H1 (cell line): ENCODE results near the gene RAPGEF6. TPM values are rescaled to one million over a fixed set of nuclear protein-coding genes. Genes with fewer than 3 reads are reported as not detected.

Source experiments
- CTCF ChIA-PET: fragments of 300-600 bp; sonication (Branson Sonifier 250); formaldehyde crosslinking; loops from one replicate; lab custom pipeline; 2021; ENCODE audit not compliant: partially characterized antibody; lab: Charles Lee
- POLR2A ChIA-PET: fragments of 300-600 bp; sonication (Branson Sonifier 250); formaldehyde crosslinking; loops from one replicate; lab custom pipeline; 2021; ENCODE audit warnings: inconsistent platforms; ENCODE audit not compliant: partially characterized antibody; lab: Charles Lee
- DNase-seq, 2 experiments: peaks; one replicate each; pipeline versions ENCODE4 v3.0.0 to v3.0.0-alpha.2; 2010 to 2022; ENCODE audit warnings: low spot score in 2 of 2, low read depth in 1 of 2, mixed read lengths in 1 of 2
- FAIRE-seq: peaks from 2 replicates; lab custom pipeline; 2011; peaks lifted over from hg19 to GRCh38; lab: Jason Lieb, UNC
- H2AFZ ChIP-seq: 2 replicates; pipeline ENCODE4 v1.8.1; 2012; ENCODE audit warnings: low read length, inconsistent platforms
- H2AK5ac ChIP-seq: 2 replicates; pipeline ENCODE4 v1.6.1; 2013; ENCODE audit warnings: low read depth, low read length
- H2BK120ac ChIP-seq: replicated peaks from 2 replicates; pipeline ENCODE3; 2013; ENCODE audit warnings: low read depth, low read length, inconsistent platforms
- H2BK12ac ChIP-seq: 2 replicates; pipeline ENCODE4 v1.6.1; 2013; ENCODE audit warnings: low read depth, low read length
- H2BK15ac ChIP-seq: 2 replicates; pipeline ENCODE4 v1.6.1; 2013; ENCODE audit warnings: low read length
- H2BK20ac ChIP-seq: 2 replicates; pipeline ENCODE4 v1.6.1; 2013; ENCODE audit warnings: low read length
- H2BK5ac ChIP-seq: 2 replicates; pipeline ENCODE4 v1.6.1; 2013; ENCODE audit warnings: low read depth, low read length
- H3K14ac ChIP-seq: 2 replicates; pipeline ENCODE4 v1.6.1; 2013; ENCODE audit warnings: inconsistent platforms; ENCODE audit not compliant: insufficient read length
- H3K18ac ChIP-seq: 2 replicates; pipeline ENCODE4 v1.6.1; 2013; ENCODE audit warnings: low read length; ENCODE audit errors: extremely low read depth
- H3K23ac ChIP-seq: 2 replicates; pipeline ENCODE4 v1.6.1; 2013; ENCODE audit warnings: inconsistent platforms; ENCODE audit not compliant: insufficient read length
- H3K23me2 ChIP-seq: 2 replicates; pipeline ENCODE4 v1.6.1; 2013; ENCODE audit warnings: low read depth, low read length
- H3K27ac ChIP-seq: 2 replicates; pipeline ENCODE4 v1.6.1; 2011; ENCODE audit warnings: low read depth, low read length, inconsistent platforms
- H3K27me3 ChIP-seq, 4 experiments: replicated peaks in 1 of 4; 1 replicate in 1 of 4; 2 replicates in 3 of 4; pipeline versions ENCODE4 v1.6.1 to v1.8.1; 2011 to 2013; ENCODE audit warnings: low read length in 3 of 4, mild to moderate bottlenecking in 3 of 4, inconsistent platforms in 2 of 4, mixed read lengths in 2 of 4, moderate library complexity in 1 of 4; ENCODE audit not compliant: control insufficient read depth in 3 of 4, insufficient read depth in 3 of 4; ENCODE audit errors: extremely low read depth in 1 of 4
- H3K36me3 ChIP-seq, 4 experiments: 2 replicates each; pipeline versions ENCODE4 v1.6.1 to v1.8.1; 2011 to 2013; ENCODE audit warnings: mild to moderate bottlenecking in 4 of 4, low read length in 3 of 4, moderate library complexity in 2 of 4, control low read depth in 1 of 4, inconsistent platforms in 1 of 4; ENCODE audit not compliant: insufficient read depth in 4 of 4, control insufficient read depth in 2 of 4
- H3K4ac ChIP-seq: replicated peaks from 2 replicates; pipeline ENCODE3; 2013; ENCODE audit warnings: low read length, low read depth, mixed read lengths, inconsistent platforms; ENCODE audit not compliant: insufficient read length
- H3K4me1 ChIP-seq, 4 experiments: replicated peaks in 1 of 4; 1 replicate in 1 of 4; 2 replicates in 3 of 4; pipeline versions ENCODE4 v1.6.1 to v1.8.1; 2011 to 2013; ENCODE audit warnings: low read length in 3 of 4, inconsistent platforms in 2 of 4, mixed read lengths in 1 of 4; ENCODE audit not compliant: insufficient read depth in 4 of 4, control insufficient read depth in 3 of 4
- H3K4me2 ChIP-seq, 2 experiments: 2 replicates each; pipeline versions ENCODE4 v1.6.1 to v1.8.1; 2011 to 2013; ENCODE audit warnings: low read depth in 2 of 2, low read length in 2 of 2, control low read depth in 1 of 2, inconsistent platforms in 1 of 2, mild to moderate bottlenecking in 1 of 2; ENCODE audit not compliant: insufficient read depth in 1 of 2
- H3K4me3 ChIP-seq, 4 experiments: fragments of 200-600, 300-600 bp in 1 of 4; sonication (generic), shearing (Covaris generic), sonication (Bioruptor Twin) in 1 of 4; 2 replicates each; pipeline versions ENCODE4 v1.5.1 to v1.8.1; 2011 to 2016; ENCODE audit warnings: low read length in 4 of 4, low read depth in 3 of 4, control low read depth in 2 of 4, inconsistent platforms in 2 of 4, mild to moderate bottlenecking in 2 of 4, mixed read lengths in 1 of 4, moderate library complexity in 1 of 4; ENCODE audit not compliant: insufficient read depth in 2 of 4; ENCODE audit errors: extremely low read depth in 1 of 4
- H3K56ac ChIP-seq: replicated peaks from 2 replicates; pipeline ENCODE3; 2013; ENCODE audit warnings: low read depth, mild to moderate bottlenecking, mixed read lengths, low read length, inconsistent platforms; ENCODE audit not compliant: insufficient read length
- H3K79me1 ChIP-seq: 2 replicates; pipeline ENCODE4 v1.6.1; 2013; ENCODE audit warnings: low read depth, low read length, control low read depth
- H3K79me2 ChIP-seq, 2 experiments: 2 replicates each; pipeline versions ENCODE4 v1.6.1 to v1.8.1; 2012 to 2013; ENCODE audit warnings: low read length in 2 of 2, mild to moderate bottlenecking in 2 of 2, inconsistent platforms in 1 of 2; ENCODE audit not compliant: insufficient read depth in 2 of 2, control insufficient read depth in 1 of 2
- H3K9ac ChIP-seq, 4 experiments: replicated peaks in 1 of 4; 1 replicate in 1 of 4; 2 replicates in 3 of 4; pipeline versions ENCODE4 v1.6.1 to v1.8.1; 2011 to 2013; ENCODE audit warnings: low read depth in 3 of 4, low read length in 3 of 4, control low read depth in 2 of 4, mild to moderate bottlenecking in 2 of 4, moderate library complexity in 2 of 4, inconsistent platforms in 1 of 4; ENCODE audit errors: extremely low read depth in 1 of 4
- H3K9me3 ChIP-seq, 2 experiments: 2 replicates each; pipeline versions ENCODE4 v1.6.1 to v1.8.1; 2012 to 2013; ENCODE audit warnings: mild to moderate bottlenecking in 2 of 2, moderate library complexity in 2 of 2, control low read depth in 1 of 2, inconsistent platforms in 1 of 2, low read depth in 1 of 2, low read length in 1 of 2, mixed read lengths in 1 of 2; ENCODE audit not compliant: insufficient read depth in 2 of 2
- H4K20me1 ChIP-seq, 2 experiments: replicated peaks in 1 of 2; 2 replicates each; pipeline versions ENCODE3 to v1.8.1; 2011 to 2013; ENCODE audit warnings: inconsistent platforms in 2 of 2, low read length in 2 of 2, mild to moderate bottlenecking in 1 of 2; ENCODE audit not compliant: insufficient read depth in 2 of 2, control insufficient read depth in 1 of 2
- H4K5ac ChIP-seq: 2 replicates; pipeline ENCODE4 v1.6.1; 2013; ENCODE audit warnings: low read length, low read depth, mixed read lengths, inconsistent platforms; ENCODE audit not compliant: insufficient read length
- H4K8ac ChIP-seq: 2 replicates; pipeline ENCODE4 v1.8.0; 2013; ENCODE audit warnings: mild to moderate bottlenecking, moderate library complexity, low read length, inconsistent platforms; ENCODE audit not compliant: insufficient read depth; ENCODE audit errors: extremely low read depth
- H4K91ac ChIP-seq: replicated peaks from 2 replicates; pipeline ENCODE3; 2013; ENCODE audit warnings: low read length, mixed read lengths, inconsistent platforms; ENCODE audit not compliant: insufficient read length
- GTF2F1 ChIP-seq: IDR thresholded peaks from 2 replicates; pipeline ENCODE4 v1.6.1; 2012; ENCODE audit warnings: low read depth, low read length, improper control_type of control experiment, borderline replicate concordance
- HDAC6 ChIP-seq: IDR thresholded peaks from one replicate; pipeline ENCODE4 v1.7.1; 2012; ENCODE audit warnings: low read depth, mild to moderate bottlenecking, inconsistent platforms, low read length, moderate library complexity
- MAX ChIP-seq: IDR thresholded peaks from 2 replicates; pipeline ENCODE4 v1.6.1; 2012; ENCODE audit warnings: inconsistent platforms
- NANOG ChIP-seq: IDR thresholded peaks from 2 replicates; pipeline ENCODE4 v1.6.1; 2011; ENCODE audit warnings: low read length, low read depth, mild to moderate bottlenecking, inconsistent platforms; ENCODE audit not compliant: insufficient read depth, poor library complexity, severe bottlenecking
- POLR2A ChIP-seq, 2 experiments: IDR thresholded peaks; 1 replicate in 1 of 2; 2 replicates in 1 of 2; pipeline ENCODE4 v1.6.1; 2011; ENCODE audit warnings: low read depth in 2 of 2, low read length in 2 of 2, mild to moderate bottlenecking in 2 of 2; ENCODE audit errors: control extremely low read depth in 1 of 2
- RXRA ChIP-seq: IDR thresholded peaks from 2 replicates; pipeline ENCODE4 v1.6.1; 2011; ENCODE audit warnings: low read depth, mild to moderate bottlenecking, low read length, moderate library complexity; ENCODE audit not compliant: insufficient read depth
- TAF7 ChIP-seq: optimal IDR thresholded peaks from 2 replicates; pipeline ENCODE3; 2011; ENCODE audit warnings: low read depth, mild to moderate bottlenecking, inconsistent platforms, low read length, moderate library complexity, borderline replicate concordance
- YY1 ChIP-seq: IDR thresholded peaks from 2 replicates; pipeline ENCODE4 v1.6.1; 2011; ENCODE audit warnings: low read depth, mild to moderate bottlenecking, low read length
- WGBS, 2 experiments: shearing (Covaris generic) in 1 of 2; methylation state at CpG; one replicate each; pipeline versions ENCODE4 v1.1.6 to v1.1.7; 2013 to 2015; ENCODE audit warnings: low lambda C conversion rate in 2 of 2, mixed read lengths in 2 of 2, inconsistent platforms in 1 of 2, low coverage in 1 of 2, missing lambda C conversion rate in 1 of 2; ENCODE audit not compliant: insufficient replicate concordance in 2 of 2, insufficient coverage in 1 of 2, insufficient read length in 1 of 2; ENCODE audit errors: extremely low coverage in 1 of 2, missing lambda C conversion rate in 1 of 2; 5-methylcytosine and 5-hydroxymethylcytosine counted together
- polyA plus RNA-seq, 7 experiments: library from polyadenylated mRNA; depleted of rRNA in 3 of 7; stranded (reverse) in 5 of 7; unstranded in 2 of 7; fragments of >200 nt in 5 of 7; fragments of 200-250 nt in 2 of 7; gene quantifications; 1 replicate in 5 of 7; 2 replicates in 1 of 7; 4 replicates in 1 of 7; pipeline versions ENCODE4 v1.2.1 to v1.2.3, GENCODE V29; 2011 to 2013; ENCODE audit warnings: missing spikeins in 2 of 7, mixed read lengths in 2 of 7
- total RNA-seq: library from RNA; stranded (reverse); fragmentation: NEBNext Ultra II Directional; extraction: Animal tissue kit (Norgen Biotek cat#: 25700); gene quantifications from 2 replicates; pipeline ENCODE4 v1.2.1, GENCODE V29; 2021

The RAPGEF6 gene
- total and polyA plus RNA-seq, 2 of the 8 experiments (the other 6 are each of a cell fraction or from before 2014, with no cell fraction given): 4.8 to 20.0 TPM

DNA sequence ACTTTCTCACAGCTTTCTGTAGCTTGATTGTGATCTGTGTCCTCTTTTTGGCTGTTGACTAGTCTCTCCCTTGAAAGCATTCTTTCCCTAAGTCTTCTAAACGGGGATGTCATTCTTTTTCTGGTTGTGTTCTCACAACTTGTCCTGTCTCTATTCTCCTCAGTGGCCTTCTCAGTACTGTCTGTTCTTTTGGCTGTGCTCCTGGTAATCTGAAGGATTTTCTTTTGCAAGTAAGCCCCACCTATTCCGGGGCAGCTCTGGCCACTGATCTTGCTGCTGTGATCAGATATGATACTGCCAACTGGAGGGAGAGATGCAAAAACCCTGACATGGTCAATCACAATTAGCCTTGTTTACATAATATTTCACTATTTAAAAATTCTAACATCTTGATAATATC is 198.9 kb downstream of the RAPGEF6 start:
- peaks cover 3 to 37% (median 22%) of the 10 kb centered on the region in 4 experiments; a peak in 7 of 8 replicates for H3K36me3 ChIP-seq
- no peaks in the 10 kb centered on the region for H4K20me1 ChIP-seq
- no peak for FAIRE-seq
- H4K5ac ChIP-seq: no peak overlapping the region
- H3K79me2 ChIP-seq: no peaks in the 10 kb centered on the region
- no peak for DNase-seq
- H4K8ac ChIP-seq: no peak overlapping the region
- H3K14ac ChIP-seq: no peak overlapping the region
- TF ChIP-seq NANOG: no peak
- TF ChIP-seq TAF7: no peak
- TF ChIP-seq YY1: no peak
- no peak for TF ChIP-seq RXRA
- TF ChIP-seq GTF2F1: no peak
- TF ChIP-seq MAX: no peak
- no peak for TF ChIP-seq POLR2A (IDR thresholded peaks at IDR 0.05; ENCODE audit: control extremely low read depth in 1 of 2, low read depth in 2 of 2, low read length in 2 of 2)
- TF ChIP-seq HDAC6: no peak
- no peak overlapping the region for H2BK20ac ChIP-seq
- no peak overlapping the region for H3K56ac ChIP-seq
- H3K18ac ChIP-seq: no peak overlapping the region
- H4K91ac ChIP-seq: no peak overlapping the region
- no peaks in the 10 kb centered on the region; the same call in 1 of the 2 replicates for H3K23me2 ChIP-seq
- ChIA-PET CTCF (interaction anchor here (1.2 kb wide), 1 partner anchor 13 kb away, joined by 7 read pairs; no protein-coding TSS in a partner anchor), POLR2A (no interaction called here)
- no peak overlapping the region for H3K4me2 ChIP-seq
- no peaks in the 10 kb centered on the region for H3K79me1 ChIP-seq
- H3K4me3 ChIP-seq: no peak overlapping the region
- H2BK15ac ChIP-seq: no peak overlapping the region
- H3K9ac ChIP-seq: no peak overlapping the region
- no peaks in the 10 kb centered on the region for H3K4me1 ChIP-seq
- WGBS, 2 experiments: 95% methylated on average over 2 of the region's 2 CpGs; no CpG with 5 or more reads in 1 of the 2 experiments
- no peak overlapping the region for H3K27ac ChIP-seq
- no peak overlapping the region for H3K23ac ChIP-seq
- H3K27me3 ChIP-seq: no peaks in the 10 kb centered on the region
- no peaks in the 10 kb centered on the region for H3K9me3 ChIP-seq
- no peak overlapping the region for H2BK120ac ChIP-seq
- H2AK5ac ChIP-seq: no peak overlapping the region
- H2AFZ ChIP-seq: no peak overlapping the region
- no peak overlapping the region for H2BK5ac ChIP-seq
- H3K4ac ChIP-seq: no peak overlapping the region
- H2BK12ac ChIP-seq: no peak overlapping the region
